Kidney (tissue), 14 donors: Measurements from ENCODE around the gene PRG2. TPM values are rescaled to one million over a fixed set of nuclear protein-coding genes. Genes with fewer than 3 reads are reported as not detected.

Experiments used
- DNase-seq, 5 donors: peaks; one replicate each; pipeline ENCODE4 v3.0.0-alpha.2; 2013 to 2020
- FAIRE-seq: peaks from 2 replicates; lab custom pipeline; 2012; peaks lifted over from hg19 to GRCh38; lab: Jason Lieb, UNC
- H3K27ac ChIP-seq, 2 donors: one replicate each; pipeline ENCODE4 v1.7.0; 2013; ENCODE audit warnings: low read depth in 2 of 2, low read length in 2 of 2, inconsistent platforms in 1 of 2
- H3K27me3 ChIP-seq: one replicate; pipeline ENCODE4 v1.7.1; 2013; ENCODE audit warnings: low read length, inconsistent platforms; ENCODE audit not compliant: control insufficient read depth, insufficient read depth
- H3K36me3 ChIP-seq, 3 donors: one replicate each; pipeline versions ENCODE4 v1.7.0 to v1.7.1; 2013; ENCODE audit warnings: low read length in 3 of 3, control low read depth in 1 of 3, inconsistent platforms in 1 of 3; ENCODE audit not compliant: insufficient read depth in 3 of 3, control insufficient read depth in 2 of 3
- H3K4me1 ChIP-seq, 3 donors: one replicate each; pipeline versions ENCODE4 v1.7.0 to v1.7.1; 2013; ENCODE audit warnings: low read length in 3 of 3, inconsistent platforms in 1 of 3, low read depth in 1 of 3; ENCODE audit not compliant: control insufficient read depth in 2 of 3, insufficient read depth in 2 of 3
- H3K4me3 ChIP-seq, 3 donors: one replicate each; pipeline versions ENCODE4 v1.7.0 to v1.8.1; 2013; ENCODE audit warnings: low read length in 3 of 3, control low read depth in 1 of 3, inconsistent platforms in 1 of 3
- H3K9ac ChIP-seq, 3 donors: one replicate each; pipeline versions ENCODE4 v1.7.0 to v1.7.1; 2013; ENCODE audit warnings: low read length in 3 of 3, control low read depth in 1 of 3, inconsistent platforms in 1 of 3
- H3K9me3 ChIP-seq, 3 donors: one replicate each; pipeline versions ENCODE4 v1.7.0 to v1.7.1; 2013; ENCODE audit warnings: low read length in 3 of 3, control low read depth in 1 of 3, inconsistent platforms in 1 of 3; ENCODE audit not compliant: control insufficient read depth in 2 of 3, insufficient read depth in 1 of 3
- intact Hi-C: fragments of 100-400 bp; cut with DNase I; formaldehyde crosslinking; loops from one replicate; pipeline ENCODE4 v1.11.1; 2022
- polyA plus RNA-seq: library from polyadenylated mRNA; stranded (reverse); fragments of 350-450 nt; fragmentation: Illumina TruSeq; extraction: RNeasy Lipid Tissue Mini Kit (QIAGEN cat#74804); gene quantifications from one replicate; pipeline ENCODE4 v1.2.3, GENCODE V29; 2014; ENCODE audit warnings: low read depth, low replicate concordance; ENCODE audit not compliant: insufficient read depth
- total RNA-seq: library from RNA; stranded (reverse); fragmentation: NEBNext Ultra II Directional; extraction: Animal tissue kit (Norgen Biotek cat#: 25700); gene quantifications from one replicate; pipeline ENCODE4 v1.2.1, GENCODE V29; 2021
- TF ChIP-seq, protein P1 (sequence below): IDR thresholded peaks from 3 replicates; pipeline ENCODE4 v1.5.1; 2012; ENCODE audit warnings: mild to moderate bottlenecking, moderate library complexity, borderline replicate concordance; ENCODE audit not compliant: insufficient read depth; ENCODE audit errors: extremely low read depth
- donor health status: control.
- donor health status: control.
- donor health status: control.
- donor health status: control.
- donor health status: control.
- donor health status: DM: yes; HTN: yes; CAD: no.
- donor health status: Normal renal cell carcinoma (clear cell type).

The PRG2 gene
- total and polyA plus RNA-seq, 2 donors from 2014 or later, result 0.22 TPM; not detected in 1

DNA sequence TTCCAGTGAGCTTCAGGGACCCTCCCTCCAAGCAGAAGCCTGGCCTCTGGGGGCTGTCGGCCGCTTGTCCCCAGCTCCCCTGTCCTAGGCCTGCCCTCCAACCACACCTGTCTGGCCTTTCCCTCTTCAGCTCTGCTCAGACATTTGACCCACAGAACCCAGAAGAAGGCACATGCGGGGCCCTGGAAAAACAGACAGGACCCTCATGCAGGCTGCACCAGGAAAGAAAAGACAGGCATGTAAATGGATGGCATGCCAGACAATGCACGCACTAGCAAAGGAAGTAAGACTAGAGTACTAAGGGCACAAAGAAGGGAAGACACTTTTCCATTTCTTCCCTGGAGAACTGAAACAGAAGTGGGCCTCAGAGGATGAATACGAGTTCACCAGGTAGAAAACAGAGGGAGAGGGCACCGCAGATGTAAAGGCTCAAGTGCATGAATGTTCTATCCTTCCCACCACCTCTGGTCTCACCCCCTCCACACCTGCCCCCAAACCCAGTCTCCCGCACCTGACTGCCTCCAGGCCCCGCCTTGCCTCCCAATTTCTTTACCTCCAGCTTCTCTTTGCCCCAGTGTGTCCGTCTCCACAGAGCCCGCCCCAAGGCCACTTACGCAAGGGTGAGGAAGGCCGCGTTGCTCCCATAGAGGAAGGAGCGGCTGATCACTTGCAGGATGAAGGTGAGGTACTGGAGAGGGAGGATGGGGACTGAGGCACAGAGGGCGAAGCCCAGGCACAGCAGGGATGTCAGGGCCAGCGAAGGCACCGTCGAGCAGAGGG is 19.1 kb upstream of the PRG2 start:
- intact Hi-C loops, result no loop called here
- no peaks in the 10 kb centered on the region for H3K4me1 ChIP-seq
- no peaks in the 10 kb centered on the region for H3K27me3 ChIP-seq
- no peak overlapping the region for H3K27ac ChIP-seq
- H3K4me3 ChIP-seq, result no peak overlapping the region
- no peak overlapping the region for H3K9ac ChIP-seq
- H3K36me3 ChIP-seq, result peaks cover 0 to under 1% (median 0%) of the 10 kb centered on the region in 3 donors
- no peak for DNase-seq
- H3K9me3 ChIP-seq, result no peaks in the 10 kb centered on the region
- TF ChIP-seq, protein P1, sequence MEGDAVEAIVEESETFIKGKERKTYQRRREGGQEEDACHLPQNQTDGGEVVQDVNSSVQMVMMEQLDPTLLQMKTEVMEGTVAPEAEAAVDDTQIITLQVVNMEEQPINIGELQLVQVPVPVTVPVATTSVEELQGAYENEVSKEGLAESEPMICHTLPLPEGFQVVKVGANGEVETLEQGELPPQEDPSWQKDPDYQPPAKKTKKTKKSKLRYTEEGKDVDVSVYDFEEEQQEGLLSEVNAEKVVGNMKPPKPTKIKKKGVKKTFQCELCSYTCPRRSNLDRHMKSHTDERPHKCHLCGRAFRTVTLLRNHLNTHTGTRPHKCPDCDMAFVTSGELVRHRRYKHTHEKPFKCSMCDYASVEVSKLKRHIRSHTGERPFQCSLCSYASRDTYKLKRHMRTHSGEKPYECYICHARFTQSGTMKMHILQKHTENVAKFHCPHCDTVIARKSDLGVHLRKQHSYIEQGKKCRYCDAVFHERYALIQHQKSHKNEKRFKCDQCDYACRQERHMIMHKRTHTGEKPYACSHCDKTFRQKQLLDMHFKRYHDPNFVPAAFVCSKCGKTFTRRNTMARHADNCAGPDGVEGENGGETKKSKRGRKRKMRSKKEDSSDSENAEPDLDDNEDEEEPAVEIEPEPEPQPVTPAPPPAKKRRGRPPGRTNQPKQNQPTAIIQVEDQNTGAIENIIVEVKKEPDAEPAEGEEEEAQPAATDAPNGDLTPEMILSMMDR, result no peak
- FAIRE-seq, result no peak

DNA sequence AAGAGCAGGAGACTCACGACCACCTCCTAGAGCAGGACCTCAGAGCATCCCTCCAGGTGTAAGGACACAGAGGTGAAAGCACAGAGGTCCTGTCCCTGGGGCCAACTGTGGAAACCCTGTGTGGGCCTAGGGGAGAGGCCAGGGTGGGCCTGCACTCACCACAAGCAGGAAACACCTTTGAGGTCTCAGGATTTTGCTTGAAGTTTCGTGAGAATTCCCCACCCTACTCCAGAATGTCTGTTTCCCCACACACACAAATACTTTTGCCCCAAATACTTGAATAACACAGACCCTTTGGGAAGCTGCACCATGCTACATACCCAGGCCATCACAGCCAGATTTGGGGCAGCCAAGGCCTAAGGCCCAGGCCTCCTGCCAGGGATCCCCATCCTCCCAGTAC is 18.3 kb upstream of the PRG2 start:
- FAIRE-seq, result no peak
- H3K9me3 ChIP-seq, result no peaks in the 10 kb centered on the region
- intact Hi-C loops, result no loop called here
- H3K27ac ChIP-seq, result no peak overlapping the region
- H3K36me3 ChIP-seq, result no peaks in the 10 kb centered on the region
- no peaks in the 10 kb centered on the region for H3K4me1 ChIP-seq
- H3K9ac ChIP-seq, result no peak overlapping the region
- DNase-seq, result no peak
- TF ChIP-seq, protein P1, result no peak
- H3K4me3 ChIP-seq, result no peak overlapping the region
- H3K27me3 ChIP-seq, result no peaks in the 10 kb centered on the region

DNA sequence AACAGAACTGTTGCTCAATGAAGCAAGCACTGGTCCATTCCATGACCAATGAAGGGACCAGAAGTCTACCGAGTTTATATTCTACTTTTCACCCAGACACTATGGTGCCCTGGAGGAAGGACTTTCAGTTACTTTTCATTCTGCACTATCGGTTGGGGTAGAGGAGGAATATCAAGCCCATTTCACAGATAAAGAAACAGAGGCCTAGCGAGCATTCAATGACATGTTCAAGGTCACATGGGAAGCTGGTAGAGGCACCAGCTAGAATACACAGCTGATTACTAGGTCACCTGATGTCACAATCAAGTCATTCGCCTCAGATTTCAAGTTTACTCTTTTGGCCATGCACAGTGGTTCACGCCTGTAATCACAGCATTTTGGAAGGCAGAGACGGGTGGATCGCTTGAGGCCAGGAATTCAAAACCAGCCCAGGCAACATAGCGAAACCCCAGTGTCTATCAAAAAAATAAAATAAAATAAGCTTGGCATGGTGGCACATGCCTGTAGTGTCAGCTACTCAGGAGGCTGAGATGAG is 17.6 kb upstream of the PRG2 start:
- H3K4me3 ChIP-seq, result no peak overlapping the region
- no peaks in the 10 kb centered on the region for H3K9me3 ChIP-seq
- no peaks in the 10 kb centered on the region for H3K36me3 ChIP-seq
- no peaks in the 10 kb centered on the region for H3K4me1 ChIP-seq
- no peak overlapping the region for H3K27ac ChIP-seq
- intact Hi-C loops, result no loop called here
- FAIRE-seq (no peak), DNase-seq (no peak)
- no peak overlapping the region for H3K9ac ChIP-seq
- TF ChIP-seq, protein P1, result no peak
- H3K27me3 ChIP-seq, result no peaks in the 10 kb centered on the region
